Measurements from ENCODE around the gene PRR13.
A peak's percentile ranks its signal among the peaks of the same experiment; 100 is the strongest.
"Not testable (repeated sequence)": the region's sequence is repeated elsewhere in the genome, so short reads cannot be mapped to it uniquely, and the experiment has no call there.

PRR13 gene

GRCh38 chr12:53472056-53472582 lies 30.6 kb downstream of the PRR13 start:
- no peak for DNase-seq (ENCODE audit: low spot score)

GRCh38 chr12:53474077-53474476 lies 32.5 kb downstream of the PRR13 start:
- DNase-seq (ENCODE audit: low spot score) = no peak

GRCh38 chr12:53474819-53475218 lies 33.3 kb downstream of the PRR13 start:
- DNase-seq (ENCODE audit: low spot score) = no peak

DNA sequence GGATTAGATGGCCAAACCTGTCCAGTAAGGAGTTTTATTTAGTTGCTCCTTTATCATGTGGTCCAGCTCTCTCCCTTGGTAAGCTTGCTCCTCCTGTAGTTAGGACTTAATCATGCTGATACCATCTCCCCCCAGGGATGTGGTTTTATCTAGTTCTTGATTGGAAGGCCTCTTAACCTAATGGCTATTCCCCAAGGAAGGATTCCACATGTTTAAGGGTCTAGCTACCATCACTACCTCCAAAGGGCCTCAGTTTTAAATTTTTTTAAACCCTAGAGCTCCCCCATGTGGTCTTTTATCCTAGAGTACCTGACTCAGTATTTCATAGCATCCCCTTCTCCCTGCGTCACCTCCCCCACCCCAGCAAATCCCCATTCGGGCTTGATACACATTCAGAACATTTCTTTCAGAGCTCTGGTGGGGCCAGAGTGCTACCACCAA lies 35.3 kb downstream of the PRR13 start:
- DNase-seq (ENCODE audit: low spot score) = peak; percentile 36

- DNase-seq (ENCODE audit: low spot score) = no peak
Observed at GRCh38 chr12:53478865-53479264, 37.3 kb downstream of the PRR13 start.

DNA sequence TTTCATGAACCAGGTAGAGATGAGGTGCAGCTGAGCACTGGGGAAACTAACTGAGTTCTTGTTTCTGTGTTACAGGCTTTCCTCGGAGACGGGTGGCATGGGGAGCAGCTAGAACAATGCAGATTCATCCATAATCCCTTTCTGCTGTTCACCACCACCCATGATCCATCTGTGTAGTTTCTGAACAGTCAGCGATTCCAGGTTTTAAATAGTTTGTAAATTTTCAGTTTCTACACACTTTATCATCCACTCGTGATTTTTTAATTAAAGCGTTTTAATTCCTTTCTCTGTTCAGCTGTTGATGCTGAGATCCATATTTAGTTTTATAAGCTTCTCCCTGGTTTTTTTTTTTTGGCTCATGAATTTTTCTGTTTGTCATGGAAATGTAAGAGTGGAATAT lies 37.8 kb downstream of the PRR13 start:
- DNase-seq (ENCODE audit: low spot score) = no peak

GRCh38 chr12:53480491-53481442 lies 39.2 kb downstream of the PRR13 start:
- no peak for DNase-seq (ENCODE audit: low spot score)

DNA sequence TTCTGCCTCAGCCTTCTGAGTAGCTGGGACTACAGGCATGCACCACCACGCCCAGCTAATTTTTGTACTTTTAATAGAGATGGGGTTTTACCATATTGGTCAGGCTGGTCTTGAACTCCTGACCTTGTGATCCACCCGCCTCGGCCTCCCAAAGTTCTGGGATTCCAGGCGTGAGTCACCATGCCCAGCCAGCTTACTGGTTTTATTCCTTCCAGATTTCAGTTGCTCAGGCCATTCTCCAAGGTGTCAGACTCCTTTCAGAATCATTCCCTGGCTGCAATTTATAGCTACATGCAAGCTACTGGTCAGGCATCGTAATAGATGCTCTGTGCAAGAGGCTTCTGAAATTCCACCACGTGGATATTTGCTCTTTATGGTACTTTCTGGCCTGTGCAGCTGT lies 39.9 kb downstream of the PRR13 start:
- DNase-seq (ENCODE audit: low spot score) = not testable (repeated sequence)

- no peak for DNase-seq (ENCODE audit: low spot score)
Observed at GRCh38 chr12:53481939-53482586, 40.5 kb downstream of the PRR13 start.

GRCh38 chr12:53482626-53483168 lies 41.2 kb downstream of the PRR13 start:
- DNase-seq (ENCODE audit: low spot score) = no peak

DNA sequence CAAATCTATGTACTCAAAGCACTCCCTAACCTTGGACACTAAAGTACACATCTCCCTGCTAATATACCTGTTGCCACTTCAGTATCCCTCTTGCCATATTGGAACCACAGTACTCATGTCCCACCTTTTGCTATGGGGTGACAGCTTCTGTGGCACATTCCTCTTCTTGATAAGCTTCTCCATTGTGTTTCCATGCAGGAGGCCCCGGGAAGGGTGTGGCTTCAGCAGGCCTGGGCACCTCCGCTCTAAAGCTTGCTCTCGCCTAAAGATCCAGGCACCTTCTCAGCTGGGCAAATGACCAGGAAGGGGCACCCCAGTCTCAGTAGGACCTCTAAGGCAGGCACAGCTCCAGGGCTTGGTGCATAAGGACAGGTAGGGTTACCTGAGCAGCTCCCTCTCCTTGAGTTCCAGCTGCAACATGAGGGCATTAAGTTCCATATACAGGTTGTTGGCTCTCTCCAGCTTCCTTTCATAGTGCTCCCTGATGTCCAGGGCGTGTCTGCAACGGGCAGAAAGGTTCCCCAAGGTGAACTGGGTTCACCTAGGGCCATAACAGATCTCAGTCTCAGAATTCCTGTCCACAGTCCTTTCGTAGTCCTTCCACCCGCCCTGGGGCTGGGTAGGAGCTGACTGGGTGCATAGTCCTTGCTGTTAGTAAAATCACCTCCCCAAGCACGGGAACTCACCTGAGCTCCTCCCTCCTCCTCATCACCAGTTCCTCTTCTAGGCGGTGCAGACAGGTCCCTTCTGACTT lies 41.9 kb downstream of the PRR13 start:
- DNase-seq (ENCODE audit: low spot score) = no peak

- no peak for DNase-seq (ENCODE audit: low spot score)
Observed at GRCh38 chr12:53483979-53484377, 42.4 kb downstream of the PRR13 start.

DNA sequence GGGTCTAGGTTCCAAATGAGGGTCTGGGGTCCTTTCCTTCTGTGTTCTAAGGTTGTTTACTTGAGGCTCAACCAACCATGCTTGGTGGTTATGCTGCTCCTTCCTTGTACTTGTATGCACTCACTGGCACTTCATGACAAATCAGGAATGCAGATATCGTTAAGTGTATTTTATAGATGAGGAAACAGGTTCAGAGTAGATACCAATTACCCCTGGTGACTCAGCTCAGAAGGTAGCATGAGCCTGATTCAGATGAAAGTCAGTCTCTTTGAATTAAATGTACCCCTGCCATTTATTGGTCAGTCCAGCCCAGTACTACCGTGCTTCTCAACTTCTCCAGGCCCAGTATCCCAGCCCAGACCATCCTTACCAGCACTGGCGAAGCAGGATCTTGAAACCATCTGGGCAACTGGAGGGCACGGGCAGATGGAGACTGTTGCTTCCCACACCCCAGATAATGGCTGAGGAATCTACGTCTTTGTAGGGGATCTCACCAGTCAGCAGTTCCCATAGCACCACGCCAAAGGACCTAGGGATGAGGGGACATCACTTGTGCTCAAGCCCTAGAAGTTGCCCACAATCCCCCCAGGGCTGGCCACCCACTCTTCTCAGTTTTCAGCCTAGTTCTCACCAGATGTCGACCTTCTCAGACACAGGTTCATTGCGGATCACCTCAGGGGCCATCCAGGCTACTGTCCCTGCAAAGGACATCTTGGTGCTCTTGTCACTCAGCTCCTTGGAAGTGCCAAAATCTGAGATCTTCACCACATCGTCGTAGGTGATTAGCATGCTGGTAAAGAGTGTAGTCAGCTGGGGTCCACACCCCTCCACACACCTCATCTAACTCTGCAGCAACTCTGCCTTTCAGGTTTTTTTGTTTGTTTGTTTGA lies 43.4 kb downstream of the PRR13 start:
- DNase-seq (ENCODE audit: low spot score) = no peak

GRCh38 chr12:53485955-53486735 lies 44.6 kb downstream of the PRR13 start:
- DNase-seq (ENCODE audit: low spot score) = no peak

GRCh38 chr12:53486736-53487487 lies 45.4 kb downstream of the PRR13 start:
- no peak for DNase-seq (ENCODE audit: low spot score)

GRCh38 chr12:53489242-53489864 lies 47.8 kb downstream of the PRR13 start:
- no peak for DNase-seq (ENCODE audit: low spot score)

DNA sequence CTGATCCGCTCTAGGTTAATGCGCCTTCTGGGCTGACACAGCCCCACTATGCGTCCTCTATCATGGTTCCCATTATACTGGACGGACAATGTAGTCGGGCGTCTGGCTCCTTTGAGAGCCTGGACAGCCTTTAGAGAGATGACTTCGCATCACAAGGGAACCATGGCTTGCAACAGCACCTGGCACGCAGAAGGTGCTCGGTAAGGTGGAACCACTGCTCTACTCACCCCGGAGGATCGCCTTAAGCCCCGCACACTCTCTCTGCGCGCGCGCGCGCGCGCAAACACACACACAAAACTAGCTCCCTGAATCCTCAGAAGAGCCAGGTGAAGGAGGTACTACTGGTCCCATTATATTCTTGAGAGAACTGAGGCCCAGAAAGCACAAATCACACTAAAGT lies 50.7 kb downstream of the PRR13 start:
- DNase-seq (ENCODE audit: low spot score) = no peak

- DNase-seq (ENCODE audit: low spot score) = peak; percentile 95
Observed at GRCh38 chr12:53492830-53493609, 51.5 kb downstream of the PRR13 start.

Measured in hematopoietic multipotent progenitor cell treated with erythropoietin and hydrocortisone succinate and interleukin-3 and kit ligand, for 17 days (in vitro differentiated cells).